GM23338 (cell line): Measurements from ENCODE around the gene CCDC69. TPM values are rescaled to one million over a fixed set of nuclear protein-coding genes. Genes with fewer than 3 reads are reported as not detected.

ENCODE experiments used
- ATAC-seq: fragments of 200-7000 bp; cut with Tn5 transposase; 3 replicates; pipeline ENCODE4 v1.9.1; 2020
- DNase-seq: peaks from one replicate; pipeline ENCODE4 v3.0.0-alpha.2; 2015; ENCODE audit warnings: low spot score
- H2AFZ ChIP-seq: fragments of 200-600 bp; sonication (generic); 2 replicates; pipeline ENCODE4 v1.8.0; 2016; ENCODE audit warnings: antibody characterized with exemption, mild to moderate bottlenecking, moderate library complexity
- H3F3A ChIP-seq: fragments of 200-600 bp; sonication (generic); replicated peaks from 2 replicates; pipeline ENCODE4 v1.8.0; 2017; ENCODE audit warnings: antibody characterized with exemption, mixed run types, low read depth
- H3K27ac ChIP-seq: fragments of 200-600 bp; sonication (generic); 2 replicates; pipeline ENCODE4 v1.6.1; 2016; ENCODE audit warnings: low read depth
- H3K27me3 ChIP-seq: fragments of 200-600 bp; sonication (generic); 2 replicates; pipeline ENCODE4 v1.8.0; 2016; ENCODE audit warnings: mild to moderate bottlenecking, mixed run types, moderate library complexity; ENCODE audit not compliant: insufficient read depth
- H3K36me3 ChIP-seq: fragments of 200-600 bp; sonication (generic); 2 replicates; pipeline ENCODE4 v1.8.0; 2016; ENCODE audit warnings: mild to moderate bottlenecking; ENCODE audit not compliant: insufficient read depth
- H3K4me1 ChIP-seq: fragments of 200-600 bp; sonication (generic); 2 replicates; pipeline ENCODE4 v1.8.0; 2016; ENCODE audit warnings: mild to moderate bottlenecking, moderate library complexity; ENCODE audit not compliant: insufficient read depth
- H3K4me2 ChIP-seq: fragments of 200-600 bp; sonication (generic); 2 replicates; pipeline ENCODE4 v1.7.1; 2017; ENCODE audit warnings: mixed run types
- H3K4me3 ChIP-seq: fragments of 200-600 bp; sonication (generic); 2 replicates; pipeline ENCODE4 v1.6.1; 2016; ENCODE audit warnings: mixed run types
- H3K79me2 ChIP-seq: fragments of 200-600 bp; sonication (generic); replicated peaks from 2 replicates; pipeline ENCODE4 v1.8.0; 2017; ENCODE audit warnings: mild to moderate bottlenecking; ENCODE audit not compliant: insufficient read depth
- H3K9me2 ChIP-seq: fragments of 200-600 bp; sonication (generic); 2 replicates; pipeline ENCODE4 v1.8.0; 2017; ENCODE audit not compliant: insufficient read depth
- H4K20me1 ChIP-seq: fragments of 200-600 bp; sonication (generic); replicated peaks from 2 replicates; pipeline ENCODE4 v1.8.0; 2017; ENCODE audit warnings: mild to moderate bottlenecking; ENCODE audit not compliant: insufficient read depth
- H3K27ac Mint-ChIP-seq: 2 replicates; pipeline ENCODE4 v1.8.0; 2020; ENCODE audit warnings: inconsistent platforms, mild to moderate bottlenecking, moderate library complexity, mixed read lengths
- H3K27me3 Mint-ChIP-seq: 3 replicates; pipeline ENCODE4 v1.8.0; 2022; ENCODE audit warnings: low read depth, mild to moderate bottlenecking, moderate library complexity, mixed read lengths, inconsistent platforms; ENCODE audit not compliant: insufficient read depth, poor library complexity
- H3K36me3 Mint-ChIP-seq: 3 replicates; pipeline ENCODE4 v1.8.0; 2021; ENCODE audit warnings: low read depth, mild to moderate bottlenecking, inconsistent platforms, moderate library complexity, mixed read lengths
- H3K4me1 Mint-ChIP-seq: 3 replicates; pipeline ENCODE4 v1.8.0; 2020; ENCODE audit warnings: mild to moderate bottlenecking, inconsistent platforms, mixed read lengths
- H3K4me3 Mint-ChIP-seq: 3 replicates; pipeline ENCODE4 v1.8.0; 2021; ENCODE audit warnings: moderate library complexity, mild to moderate bottlenecking, inconsistent platforms, mixed read lengths
- H3K9me3 Mint-ChIP-seq: 3 replicates; pipeline ENCODE4 v1.8.0; 2020; ENCODE audit warnings: moderate library complexity, mild to moderate bottlenecking, inconsistent platforms, mixed read lengths
- EZH2 ChIP-seq: fragments of 200-600 bp; sonication (generic); IDR thresholded peaks from one replicate; pipeline ENCODE4 v1.8.0; 2017; ENCODE audit warnings: antibody characterized with exemption, mild to moderate bottlenecking, low read depth; ENCODE audit not compliant: unreplicated experiment
- EZH2phosphoT487 ChIP-seq: fragments of 200-600 bp; sonication (generic); IDR thresholded peaks from one replicate; pipeline ENCODE4 v1.8.1; 2018; ENCODE audit warnings: antibody characterized with exemption; ENCODE audit not compliant: unreplicated experiment
- JUNB ChIP-seq: IDR thresholded peaks from one replicate; pipeline ENCODE4 v1.6.1; 2016; ENCODE audit warnings: antibody characterized with exemption; ENCODE audit not compliant: unreplicated experiment
- NANOG ChIP-seq: IDR thresholded peaks from 2 replicates; pipeline ENCODE4 v1.6.1; 2016; ENCODE audit warnings: antibody characterized with exemption, borderline replicate concordance
- REST ChIP-seq: IDR thresholded peaks from one replicate; pipeline ENCODE4 v1.6.1; 2018; ENCODE audit warnings: antibody characterized with exemption; ENCODE audit not compliant: unreplicated experiment
- STAT1 ChIP-seq: IDR thresholded peaks from one replicate; pipeline ENCODE4 v1.6.1; 2016; ENCODE audit warnings: antibody characterized with exemption; ENCODE audit not compliant: unreplicated experiment
- ZNF331 ChIP-seq: fragments of 250-450 bp; sonication (Bioruptor Pico); IDR thresholded peaks from 2 replicates; pipeline ENCODE4 v1.5.0; 2020; ENCODE audit warnings: low read depth, mild to moderate bottlenecking, moderate library complexity
- polyA plus RNA-seq: library from polyadenylated mRNA; unstranded; fragments of >200 nt; fragmentation: Nextera tagmentation; extraction: Ambion mirVana; gene quantifications from 2 replicates; pipeline ENCODE4 v1.2.1, GENCODE V29; 2016
- total RNA-seq: library from RNA; depleted of rRNA; stranded (reverse); fragments of >200 nt; shearing (Covaris generic); gene quantifications from 2 replicates; pipeline ENCODE4 v1.2.3, GENCODE V29; 2014
- TF ChIP-seq, protein P1 (sequence below): IDR thresholded peaks from 2 replicates; pipeline ENCODE4 v1.6.1; 2016; ENCODE audit warnings: antibody characterized with exemption
- TF ChIP-seq, protein P2 (sequence below): fragments of 250-450 bp; sonication (Bioruptor Pico); IDR thresholded peaks from 2 replicates; pipeline ENCODE4 v1.5.0; 2020; ENCODE audit warnings: mild to moderate bottlenecking, moderate library complexity

Gene CCDC69
- total and polyA plus RNA-seq, 2 experiments from 2014 or later = 2.7 to 5.3 TPM

- H3K9me2 ChIP-seq = no peaks in the 10 kb centered on the region
- Mint-ChIP-seq H3K27ac (no peak overlapping the region), H3K4me3 (no peak overlapping the region), H3K4me1 (peaks cover 15% of the 10 kb centered on the region), H3K36me3 (no peaks in the 10 kb centered on the region; the same call in 2 of the 3 replicates), H3K9me3 (no peaks in the 10 kb centered on the region), H3K27me3 (peaks cover 10% of the 10 kb centered on the region)
- no peak overlapping the region for H2AFZ ChIP-seq
- no peaks in the 10 kb centered on the region for H3F3A ChIP-seq
- TF ChIP-seq EZH2 (no peak), EZH2phosphoT487 (no peak), JUNB (no peak), STAT1 (no peak), ZNF331 (no peak), REST (no peak), NANOG (no peak)
- TF ChIP-seq, protein P1, sequence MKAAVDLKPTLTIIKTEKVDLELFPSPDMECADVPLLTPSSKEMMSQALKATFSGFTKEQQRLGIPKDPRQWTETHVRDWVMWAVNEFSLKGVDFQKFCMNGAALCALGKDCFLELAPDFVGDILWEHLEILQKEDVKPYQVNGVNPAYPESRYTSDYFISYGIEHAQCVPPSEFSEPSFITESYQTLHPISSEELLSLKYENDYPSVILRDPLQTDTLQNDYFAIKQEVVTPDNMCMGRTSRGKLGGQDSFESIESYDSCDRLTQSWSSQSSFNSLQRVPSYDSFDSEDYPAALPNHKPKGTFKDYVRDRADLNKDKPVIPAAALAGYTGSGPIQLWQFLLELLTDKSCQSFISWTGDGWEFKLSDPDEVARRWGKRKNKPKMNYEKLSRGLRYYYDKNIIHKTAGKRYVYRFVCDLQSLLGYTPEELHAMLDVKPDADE = no peak
- TF ChIP-seq, protein P2, sequence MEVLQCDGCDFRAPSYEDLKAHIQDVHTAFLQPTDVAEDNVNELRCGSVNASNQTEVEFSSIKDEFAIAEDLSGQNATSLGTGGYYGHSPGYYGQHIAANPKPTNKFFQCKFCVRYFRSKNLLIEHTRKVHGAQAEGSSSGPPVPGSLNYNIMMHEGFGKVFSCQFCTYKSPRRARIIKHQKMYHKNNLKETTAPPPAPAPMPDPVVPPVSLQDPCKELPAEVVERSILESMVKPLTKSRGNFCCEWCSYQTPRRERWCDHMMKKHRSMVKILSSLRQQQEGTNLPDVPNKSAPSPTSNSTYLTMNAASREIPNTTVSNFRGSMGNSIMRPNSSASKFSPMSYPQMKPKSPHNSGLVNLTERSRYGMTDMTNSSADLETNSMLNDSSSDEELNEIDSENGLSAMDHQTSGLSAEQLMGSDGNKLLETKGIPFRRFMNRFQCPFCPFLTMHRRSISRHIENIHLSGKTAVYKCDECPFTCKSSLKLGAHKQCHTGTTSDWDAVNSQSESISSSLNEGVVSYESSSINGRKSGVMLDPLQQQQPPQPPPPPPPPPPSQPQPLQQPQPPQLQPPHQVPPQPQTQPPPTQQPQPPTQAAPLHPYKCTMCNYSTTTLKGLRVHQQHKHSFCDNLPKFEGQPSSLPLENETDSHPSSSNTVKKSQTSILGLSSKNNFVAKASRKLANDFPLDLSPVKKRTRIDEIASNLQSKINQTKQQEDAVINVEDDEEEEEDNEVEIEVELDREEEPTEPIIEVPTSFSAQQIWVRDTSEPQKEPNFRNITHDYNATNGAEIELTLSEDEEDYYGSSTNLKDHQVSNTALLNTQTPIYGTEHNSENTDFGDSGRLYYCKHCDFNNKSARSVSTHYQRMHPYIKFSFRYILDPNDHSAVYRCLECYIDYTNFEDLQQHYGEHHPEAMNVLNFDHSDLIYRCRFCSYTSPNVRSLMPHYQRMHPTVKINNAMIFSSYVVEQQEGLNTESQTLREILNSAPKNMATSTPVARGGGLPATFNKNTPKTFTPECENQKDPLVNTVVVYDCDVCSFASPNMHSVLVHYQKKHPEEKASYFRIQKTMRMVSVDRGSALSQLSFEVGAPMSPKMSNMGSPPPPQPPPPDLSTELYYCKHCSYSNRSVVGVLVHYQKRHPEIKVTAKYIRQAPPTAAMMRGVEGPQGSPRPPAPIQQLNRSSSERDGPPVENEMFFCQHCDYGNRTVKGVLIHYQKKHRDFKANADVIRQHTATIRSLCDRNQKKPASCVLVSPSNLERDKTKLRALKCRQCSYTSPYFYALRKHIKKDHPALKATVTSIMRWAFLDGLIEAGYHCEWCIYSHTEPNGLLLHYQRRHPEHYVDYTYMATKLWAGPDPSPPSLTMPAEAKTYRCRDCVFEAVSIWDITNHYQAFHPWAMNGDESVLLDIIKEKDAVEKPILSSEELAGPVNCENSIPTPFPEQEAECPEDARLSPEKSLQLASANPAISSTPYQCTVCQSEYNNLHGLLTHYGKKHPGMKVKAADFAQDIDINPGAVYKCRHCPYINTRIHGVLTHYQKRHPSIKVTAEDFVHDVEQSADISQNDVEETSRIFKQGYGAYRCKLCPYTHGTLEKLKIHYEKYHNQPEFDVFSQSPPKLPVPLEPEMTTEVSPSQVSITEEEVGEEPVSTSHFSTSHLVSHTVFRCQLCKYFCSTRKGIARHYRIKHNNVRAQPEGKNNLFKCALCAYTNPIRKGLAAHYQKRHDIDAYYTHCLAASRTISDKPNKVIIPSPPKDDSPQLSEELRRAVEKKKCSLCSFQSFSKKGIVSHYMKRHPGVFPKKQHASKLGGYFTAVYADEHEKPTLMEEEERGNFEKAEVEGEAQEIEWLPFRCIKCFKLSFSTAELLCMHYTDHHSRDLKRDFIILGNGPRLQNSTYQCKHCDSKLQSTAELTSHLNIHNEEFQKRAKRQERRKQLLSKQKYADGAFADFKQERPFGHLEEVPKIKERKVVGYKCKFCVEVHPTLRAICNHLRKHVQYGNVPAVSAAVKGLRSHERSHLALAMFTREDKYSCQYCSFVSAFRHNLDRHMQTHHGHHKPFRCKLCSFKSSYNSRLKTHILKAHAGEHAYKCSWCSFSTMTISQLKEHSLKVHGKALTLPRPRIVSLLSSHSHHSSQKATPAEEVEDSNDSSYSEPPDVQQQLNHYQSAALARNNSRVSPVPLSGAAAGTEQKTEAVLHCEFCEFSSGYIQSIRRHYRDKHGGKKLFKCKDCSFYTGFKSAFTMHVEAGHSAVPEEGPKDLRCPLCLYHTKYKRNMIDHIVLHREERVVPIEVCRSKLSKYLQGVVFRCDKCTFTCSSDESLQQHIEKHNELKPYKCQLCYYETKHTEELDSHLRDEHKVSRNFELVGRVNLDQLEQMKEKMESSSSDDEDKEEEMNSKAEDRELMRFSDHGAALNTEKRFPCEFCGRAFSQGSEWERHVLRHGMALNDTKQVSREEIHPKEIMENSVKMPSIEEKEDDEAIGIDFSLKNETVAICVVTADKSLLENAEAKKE (CRISPR knock-in tag) = no peak
- ATAC-seq (no peak), DNase-seq (no peak)
- no peak overlapping the region for H3K27ac ChIP-seq
- H3K79me2 ChIP-seq = 0 out of 2 replicates have a peak, but pooled peaks cover 3% of the 10 kb centered on the region
- H3K4me1 ChIP-seq = peaks cover 13% of the 10 kb centered on the region
- H3K36me3 ChIP-seq = no peaks in the 10 kb centered on the region; the same call in none of the 2 replicates
- no peak overlapping the region for H3K4me2 ChIP-seq
- H3K27me3 ChIP-seq = no peaks in the 10 kb centered on the region
- no peak overlapping the region for H3K4me3 ChIP-seq
- H4K20me1 ChIP-seq = no peaks in the 10 kb centered on the region; the same call in 1 of the 2 replicates
Observed at GRCh38 chr5:151144275-151144674, 79.6 kb downstream of the CCDC69 start.
